Left kidney (tissue), 2 donors: Measurements from ENCODE around the gene TNKS2. TPM values are rescaled to one million over a fixed set of nuclear protein-coding genes. Genes with fewer than 3 reads are reported as not detected.
A peak's percentile ranks its signal among the peaks of the same experiment; 100 is the strongest.

Experiments
- DNase-seq: peaks from one replicate; pipeline ENCODE4 v3.0.0-alpha.2; 2013
- polyA plus RNA-seq: library from polyadenylated mRNA; unstranded; fragments of 120-200 nt; gene quantifications from one replicate; pipeline ENCODE4 v1.2.1, GENCODE V29; 2013; ENCODE audit not compliant: insufficient read length

The TNKS2 gene
- polyA plus RNA-seq, 1 donor = 69.3 TPM

DNA sequence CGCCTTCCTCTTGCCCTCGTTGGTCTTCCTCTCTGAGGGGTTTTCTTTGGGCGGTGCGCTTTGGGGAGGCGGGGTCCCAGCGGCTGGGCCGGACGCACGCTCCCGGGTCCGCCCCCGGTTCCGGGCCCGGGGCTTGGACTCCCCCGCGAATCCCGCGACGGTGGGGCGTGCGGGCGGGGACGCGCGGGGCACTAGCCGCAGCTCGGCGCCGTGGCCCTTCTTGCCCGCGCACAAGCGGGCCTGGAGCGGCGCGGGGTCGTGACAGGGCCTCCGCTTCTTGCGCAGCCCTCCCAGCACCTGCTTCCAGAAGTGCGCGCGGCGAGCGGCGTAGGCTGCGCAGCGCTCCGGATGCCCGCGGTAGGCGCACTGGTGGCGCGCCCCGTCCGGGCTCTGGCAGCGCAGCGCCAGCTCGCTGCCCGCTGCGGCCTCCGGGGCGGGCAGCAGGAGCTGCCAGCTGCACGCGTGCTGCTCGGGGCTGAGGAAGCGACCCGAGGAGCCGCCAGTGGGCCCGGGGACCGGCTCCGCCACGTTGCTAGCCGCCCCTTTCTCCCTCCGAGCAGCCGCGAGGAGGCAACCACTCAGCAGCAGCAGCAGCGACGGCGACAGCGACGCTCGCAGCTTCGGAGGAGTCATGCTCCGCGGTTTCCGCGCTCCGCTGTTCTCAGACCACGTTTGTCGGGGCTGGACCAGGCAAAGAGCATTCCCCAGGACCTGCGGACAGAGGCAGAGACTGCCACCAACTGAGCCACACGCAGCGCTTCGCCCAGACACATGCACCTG, 110.3 kb downstream of the TNKS2 start:
- DNase-seq = peak; percentile 81

DNA sequence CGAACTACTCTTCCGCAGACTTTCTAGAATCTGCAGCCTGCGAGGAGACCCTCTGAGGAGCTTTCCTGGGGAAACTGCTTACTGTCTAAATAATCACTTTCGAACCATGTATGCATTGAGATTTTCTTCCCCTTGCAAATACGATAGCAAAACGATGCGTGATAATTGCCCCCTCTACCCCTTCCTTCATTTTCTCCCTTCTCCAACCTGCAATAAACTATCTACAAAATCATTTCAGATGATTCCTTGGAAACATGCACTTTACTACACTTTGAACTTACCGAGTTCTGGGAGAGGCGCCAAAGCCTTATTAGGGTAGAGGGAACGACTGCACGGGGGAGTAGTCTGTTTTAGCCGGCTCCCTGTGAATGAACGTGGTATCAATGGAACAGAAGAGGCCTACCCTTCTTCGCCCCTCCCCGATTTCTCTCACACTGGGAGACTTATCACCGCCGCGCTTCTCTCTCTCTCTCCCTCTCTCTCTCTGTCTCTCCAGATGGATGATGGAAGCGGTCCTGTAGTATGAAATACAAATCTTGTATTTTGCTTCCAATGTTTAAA, 111.0 kb downstream of the TNKS2 start, which contains the start of gene FGFBP3:
FGFBP3 (minus strand) TSS at position 370 of the 561 bp plus-strand sequence. CDS start 517 bp downstream, outside the sequence.
- DNase-seq = peak; percentile 50

DNA sequence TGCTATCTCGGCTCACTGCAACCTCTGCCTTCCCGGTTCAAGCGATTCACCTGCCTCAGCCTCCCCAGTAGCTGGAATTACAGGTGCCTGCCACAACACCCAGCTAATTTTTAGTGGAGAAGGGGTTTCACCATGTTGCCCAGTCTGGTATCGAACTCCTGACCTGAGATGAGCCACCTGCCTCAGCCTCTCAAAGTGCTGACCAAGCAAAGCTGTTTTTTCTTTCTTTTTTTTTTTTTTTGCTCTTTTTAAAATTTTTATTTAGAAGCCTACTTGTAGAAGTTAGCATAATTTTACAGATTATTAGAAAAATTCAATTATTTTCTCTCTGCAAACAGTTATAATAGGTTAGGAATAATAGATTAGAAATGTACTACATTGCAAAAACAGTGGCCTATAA, 112.2 kb downstream of the TNKS2 start:
- no peak for DNase-seq

Other genes starting within 250 kb of the TNKS2 start
- 37.3 TPM for gene PPP1R3C, start 165.4 kb upstream of the TNKS2 start, polyA plus RNA-seq
- 3.1 TPM for gene FGFBP3, start 111.1 kb downstream of the TNKS2 start, polyA plus RNA-seq
- gene BTAF1, start 125.3 kb downstream of the TNKS2 start, polyA plus RNA-seq = 62.1 TPM